Measurements from ENCODE around the gene FERMT2. TPM values are rescaled to one million over a fixed set of nuclear protein-coding genes. Genes with fewer than 3 reads are reported as not detected.

FERMT2 gene
- total RNA-seq, 4 donors from 2014 or later, result 98.2 to 201 (median 180) TPM

DNA sequence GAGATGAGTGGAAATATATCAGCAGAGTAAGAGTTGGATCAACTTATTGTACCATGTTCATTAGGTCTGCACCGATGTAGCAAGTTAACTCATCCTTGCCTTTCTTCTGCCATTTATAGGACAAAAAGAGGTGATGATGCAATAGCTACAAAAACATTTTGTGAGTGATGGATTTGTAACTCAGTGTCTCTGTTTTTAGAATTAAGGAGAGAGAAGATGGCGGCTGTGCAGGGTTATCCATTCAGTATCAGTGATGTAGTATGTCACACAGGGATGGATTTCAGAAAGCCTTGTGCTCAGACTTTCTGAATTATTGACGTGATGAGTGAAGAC, 97.4 kb downstream of the FERMT2 start:
- no peak overlapping the region for H3K4me3 ChIP-seq
- no peaks in the 10 kb centered on the region for H3K27me3 ChIP-seq
- intact Hi-C loops (cut with DNase I; ENCODE audit: low total_unique reads), result no loop called here
- no peak for DNase-seq
- TF ChIP-seq, protein P1, sequence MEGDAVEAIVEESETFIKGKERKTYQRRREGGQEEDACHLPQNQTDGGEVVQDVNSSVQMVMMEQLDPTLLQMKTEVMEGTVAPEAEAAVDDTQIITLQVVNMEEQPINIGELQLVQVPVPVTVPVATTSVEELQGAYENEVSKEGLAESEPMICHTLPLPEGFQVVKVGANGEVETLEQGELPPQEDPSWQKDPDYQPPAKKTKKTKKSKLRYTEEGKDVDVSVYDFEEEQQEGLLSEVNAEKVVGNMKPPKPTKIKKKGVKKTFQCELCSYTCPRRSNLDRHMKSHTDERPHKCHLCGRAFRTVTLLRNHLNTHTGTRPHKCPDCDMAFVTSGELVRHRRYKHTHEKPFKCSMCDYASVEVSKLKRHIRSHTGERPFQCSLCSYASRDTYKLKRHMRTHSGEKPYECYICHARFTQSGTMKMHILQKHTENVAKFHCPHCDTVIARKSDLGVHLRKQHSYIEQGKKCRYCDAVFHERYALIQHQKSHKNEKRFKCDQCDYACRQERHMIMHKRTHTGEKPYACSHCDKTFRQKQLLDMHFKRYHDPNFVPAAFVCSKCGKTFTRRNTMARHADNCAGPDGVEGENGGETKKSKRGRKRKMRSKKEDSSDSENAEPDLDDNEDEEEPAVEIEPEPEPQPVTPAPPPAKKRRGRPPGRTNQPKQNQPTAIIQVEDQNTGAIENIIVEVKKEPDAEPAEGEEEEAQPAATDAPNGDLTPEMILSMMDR (IDR thresholded peaks at IDR 0.05), result no peak
- no peak for TF ChIP-seq POLR2A (IDR thresholded peaks at IDR 0.05)
- H3K36me3 ChIP-seq, result no peaks in the 10 kb centered on the region
- no peaks in the 10 kb centered on the region for H3K9me3 ChIP-seq
- H3K27ac ChIP-seq, result peak overlapping the region in 1 of 2 donors; percentile 13
- no peaks in the 10 kb centered on the region for H3K4me1 ChIP-seq

DNA sequence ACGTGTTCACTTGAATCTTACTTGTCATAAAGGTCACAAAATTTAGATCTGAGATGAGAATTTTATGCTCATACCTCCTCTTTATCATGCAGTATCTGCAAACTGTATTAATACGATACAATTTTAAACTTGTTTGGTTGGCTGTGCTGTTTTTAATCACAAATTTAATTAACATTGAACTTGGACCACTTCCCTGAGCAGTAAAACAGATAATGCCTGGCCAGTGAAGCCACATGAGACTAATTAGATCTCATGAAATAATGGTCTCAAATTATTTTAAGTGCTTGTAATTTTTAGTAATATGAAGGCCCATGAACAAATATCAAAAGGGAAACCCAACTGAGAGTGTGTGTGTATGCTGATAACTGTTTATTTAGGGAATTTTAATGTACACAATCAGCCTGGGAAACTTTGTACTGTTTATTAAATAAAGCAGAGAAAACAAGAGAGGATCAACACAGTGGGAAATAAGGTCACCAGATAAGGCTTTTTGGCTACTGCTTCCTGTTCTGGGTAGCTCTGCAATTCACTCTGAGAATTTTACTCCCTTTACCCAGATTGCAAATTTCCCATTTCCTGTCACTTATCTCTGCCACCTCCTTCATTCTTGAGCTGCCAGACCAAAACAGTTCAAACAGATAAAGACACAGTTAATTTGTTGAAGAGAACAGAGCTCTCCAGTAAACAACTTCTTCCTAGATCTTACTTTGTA, 97.9 kb downstream of the FERMT2 start:
- no peak overlapping the region for H3K4me3 ChIP-seq
- intact Hi-C loops (cut with DNase I; ENCODE audit: low total_unique reads), result no loop called here
- no peak for DNase-seq

DNA sequence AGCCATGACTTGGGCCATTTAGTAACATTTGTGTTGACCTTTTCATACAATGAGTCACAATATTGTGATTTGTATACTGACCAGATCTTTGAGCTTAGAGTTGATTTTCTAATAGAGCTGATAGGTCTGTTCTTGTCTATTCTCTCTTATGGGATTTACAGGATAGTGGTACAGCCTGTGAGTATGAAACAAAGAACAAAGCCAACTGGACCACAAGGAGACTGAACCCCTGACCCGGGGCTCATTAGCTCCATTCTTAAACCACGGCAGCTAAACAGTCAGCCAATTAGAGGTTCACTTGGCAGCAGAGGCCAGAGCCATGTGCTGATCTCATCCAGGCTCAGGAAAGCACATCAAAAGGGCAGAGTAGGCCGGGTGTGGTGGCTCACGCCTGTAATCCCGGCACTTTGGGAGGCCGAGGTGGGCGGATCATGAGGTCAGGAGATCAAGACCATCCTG, 100.4 kb downstream of the FERMT2 start:
- Histone ChIP-seq H3K4me3 (no peak overlapping the region), H3K27ac (no peak overlapping the region), H3K4me1 (no peaks in the 10 kb centered on the region), H3K27me3 (no peaks in the 10 kb centered on the region), H3K9me3 (no peaks in the 10 kb centered on the region), H3K36me3 (no peaks in the 10 kb centered on the region)
- DNase-seq, result no peak
- intact Hi-C loops (cut with DNase I; ENCODE audit: low total_unique reads), result no loop called here
- TF ChIP-seq, protein P1 (IDR thresholded peaks at IDR 0.05), result no peak
- TF ChIP-seq POLR2A (IDR thresholded peaks at IDR 0.05), result no peak

More for the DNA sequence above, 97.9 kb downstream of the FERMT2 start:
- no peaks in the 10 kb centered on the region for H3K36me3 ChIP-seq
- H3K27ac ChIP-seq, result peak overlapping the region in 1 of 2 donors; percentile 13
- H3K4me1 ChIP-seq, result no peaks in the 10 kb centered on the region
- H3K27me3 ChIP-seq, result no peaks in the 10 kb centered on the region
- no peaks in the 10 kb centered on the region for H3K9me3 ChIP-seq
- TF ChIP-seq, protein P1 (IDR thresholded peaks at IDR 0.05), result no peak
- no peak for TF ChIP-seq POLR2A (IDR thresholded peaks at IDR 0.05)

DNA sequence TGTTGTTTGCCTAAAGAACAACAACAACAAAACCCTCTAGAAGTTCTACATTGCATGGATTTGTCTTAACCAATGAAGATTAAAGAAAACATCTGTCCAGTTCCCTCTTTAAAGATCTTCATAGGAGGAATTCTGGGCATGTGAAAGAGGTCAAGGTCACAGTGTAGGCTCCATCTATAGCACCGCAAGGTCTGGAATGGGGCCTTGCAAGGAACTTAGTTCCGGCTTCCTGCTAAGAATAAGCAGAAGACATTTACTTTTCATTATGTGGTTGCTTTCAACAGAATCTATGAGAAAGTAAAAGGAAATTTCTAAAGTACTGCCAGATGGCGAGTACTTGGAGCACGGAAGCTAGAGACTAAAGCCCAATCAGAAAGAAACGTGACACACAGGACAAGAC, 102.2 kb downstream of the FERMT2 start:
- H3K36me3 ChIP-seq, result no peaks in the 10 kb centered on the region
- H3K27me3 ChIP-seq, result no peaks in the 10 kb centered on the region
- H3K4me1 ChIP-seq, result no peaks in the 10 kb centered on the region
- TF ChIP-seq, protein P1 (IDR thresholded peaks at IDR 0.05), result no peak
- TF ChIP-seq POLR2A (IDR thresholded peaks at IDR 0.05), result no peak
- H3K4me3 ChIP-seq, result no peak overlapping the region
- H3K9me3 ChIP-seq, result no peaks in the 10 kb centered on the region
- DNase-seq, result no peak
- no peak overlapping the region for H3K27ac ChIP-seq
- intact Hi-C loops (cut with DNase I; ENCODE audit: low total_unique reads), result no loop called here

DNA sequence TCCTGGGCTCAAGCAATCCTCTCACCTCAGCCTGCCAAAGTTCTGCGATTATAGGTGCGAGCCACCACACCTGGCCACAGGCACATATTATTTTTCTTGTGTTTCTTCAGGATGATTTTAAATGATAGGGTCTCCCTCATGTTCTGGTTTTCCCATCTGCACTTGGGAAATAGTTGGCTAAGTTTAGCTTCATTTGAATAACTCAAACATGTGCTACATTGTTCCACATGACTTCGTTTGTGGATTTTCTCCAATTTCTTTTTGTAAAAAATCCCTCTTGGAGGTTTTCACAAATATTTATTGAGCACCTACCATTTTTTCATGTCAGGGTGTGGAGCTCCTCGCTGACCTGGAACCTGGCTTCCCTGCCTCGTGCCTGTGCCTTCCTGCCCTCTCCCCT, 104.3 kb downstream of the FERMT2 start:
- Histone ChIP-seq H3K4me3 (no peak overlapping the region), H3K4me1 (no peaks in the 10 kb centered on the region), H3K9me3 (no peaks in the 10 kb centered on the region), H3K27ac (peak overlapping the region; percentile 23 to 29), H3K27me3 (no peaks in the 10 kb centered on the region), H3K36me3 (no peaks in the 10 kb centered on the region)
- no peak for DNase-seq
- no peak for TF ChIP-seq POLR2A (IDR thresholded peaks at IDR 0.05)
- TF ChIP-seq, protein P1 (IDR thresholded peaks at IDR 0.05), result no peak
- intact Hi-C loops (cut with DNase I; ENCODE audit: low total_unique reads), result no loop called here

Data from uterus (tissue), 4 donors.